Measurements from ENCODE around the gene CDK2.
"Not testable (repeated sequence)": the region's sequence is repeated elsewhere in the genome, so short reads cannot be mapped to it uniquely, and the experiment has no call there.

Gene CDK2

GRCh38 chr12:55982319-55982936 is 15.8 kb downstream of the CDK2 start:
- DNase-seq, result no peak

GRCh38 chr12:55983232-55983842 is 16.7 kb downstream of the CDK2 start:
- no peak for DNase-seq

- DNase-seq, result no peak
These were observed 18.2 kb downstream of the CDK2 start for GRCh38 chr12:55984861-55985260.

GRCh38 chr12:55985341-55985740 is 18.7 kb downstream of the CDK2 start:
- DNase-seq, result no peak

GRCh38 chr12:55985976-55986375 is 19.3 kb downstream of the CDK2 start:
- DNase-seq, result not testable (repeated sequence)

GRCh38 chr12:55991110-55991509 is 24.5 kb downstream of the CDK2 start:
- DNase-seq, result no peak

- DNase-seq, result no peak
These were observed 26.7 kb downstream of the CDK2 start for GRCh38 chr12:55993230-55993853.

GRCh38 chr12:55995366-55995765 is 28.7 kb downstream of the CDK2 start:
- no peak for DNase-seq

GRCh38 chr12:55996201-55996714 is 29.6 kb downstream of the CDK2 start:
- DNase-seq, result no peak

- DNase-seq, result peak; percentile 80
These were observed 30.3 kb downstream of the CDK2 start, which contains the start of gene SUOX for GRCh38 chr12:55996715-55997534. Gene SUOX, plus strand, starts transcription at chr12:55997276. Its CDS starts 4,946 bp downstream, at chr12:56002222.

- DNase-seq, result no peak
These were observed 30.9 kb downstream of the CDK2 start for GRCh38 chr12:55997535-55997859.

- DNase-seq, result not testable (repeated sequence)
These were observed 32.9 kb downstream of the CDK2 start for GRCh38 chr12:55999522-55999921.

- DNase-seq, result not testable (repeated sequence)
These were observed 33.4 kb downstream of the CDK2 start for GRCh38 chr12:55999999-56000540.

- DNase-seq, result no peak
These were observed 35.0 kb downstream of the CDK2 start for GRCh38 chr12:56001487-56002100.

GRCh38 chr12:56003376-56003775 is 36.7 kb downstream of the CDK2 start:
- not testable (repeated sequence) for DNase-seq

GRCh38 chr12:56004211-56004610 is 37.6 kb downstream of the CDK2 start:
- DNase-seq, result no peak

- DNase-seq, result no peak
These were observed 41.2 kb downstream of the CDK2 start for GRCh38 chr12:56007564-56008559.

GRCh38 chr12:56010111-56010570 is 43.5 kb downstream of the CDK2 start:
- no peak for DNase-seq

GRCh38 chr12:56011509-56012090 is 45.0 kb downstream of the CDK2 start:
- DNase-seq, result no peak

- DNase-seq, result no peak
These were observed 46.9 kb downstream of the CDK2 start for GRCh38 chr12:56013482-56013881.

- DNase-seq, result no peak
These were observed 47.6 kb downstream of the CDK2 start for GRCh38 chr12:56014205-56014604.

Data from DMS 273 treated with DMSO at 0.1 percent for 48 hours (cell line).